ENCODE results near the gene EXOC8. TPM values are rescaled to one million over a fixed set of nuclear protein-coding genes. Genes with fewer than 3 reads are reported as not detected.

The EXOC8 gene
- total RNA-seq, 1 donor: 16.3 TPM

GRCh38 chr1:231384696-231385415 is 47.2 kb upstream of the EXOC8 start:
- no peak overlapping the region for H2AFZ ChIP-seq (ENCODE audit: low read length)
- no peak for DNase-seq (ENCODE audit: insufficient read length, low spot score, missing footprints)
- H3K4me3 ChIP-seq (ENCODE audit: insufficient read depth, low read length): no peak overlapping the region
- no peak overlapping the region for H3K4me2 ChIP-seq (ENCODE audit: insufficient read depth, low read length)
- peaks cover 8% of the 10 kb centered on the region for H3K4me1 ChIP-seq (ENCODE audit: insufficient read depth, low read length)
- H3K9me3 ChIP-seq (ENCODE audit: low read depth, low read length): no peaks in the 10 kb centered on the region
- no peaks in the 10 kb centered on the region for H3K27me3 ChIP-seq (ENCODE audit: insufficient read depth, low read length)
- peaks cover 16% of the 10 kb centered on the region for H4K20me1 ChIP-seq (ENCODE audit: insufficient read depth, low read length)
- H3K79me2 ChIP-seq (ENCODE audit: insufficient read depth, low read length): peaks cover 66% of the 10 kb centered on the region
- no peaks in the 10 kb centered on the region for H3K36me3 ChIP-seq (ENCODE audit: insufficient read depth, low read length)
- no peak overlapping the region for H3K27ac ChIP-seq (ENCODE audit: low read depth, low read length)
- no peak for TF ChIP-seq CTCF (IDR thresholded peaks at IDR 0.05; ENCODE audit: extremely low read depth, low read depth, low read length)

GRCh38 chr1:231383159-231383860 is 45.7 kb upstream of the EXOC8 start:
- Histone ChIP-seq H3K27ac (ENCODE audit: low read depth, low read length) (no peak overlapping the region), H3K4me1 (ENCODE audit: insufficient read depth, low read length) (peaks cover 5% of the 10 kb centered on the region), H3K36me3 (ENCODE audit: insufficient read depth, low read length) (no peaks in the 10 kb centered on the region), H4K20me1 (ENCODE audit: insufficient read depth, low read length) (peaks cover 14% of the 10 kb centered on the region), H3K79me2 (ENCODE audit: insufficient read depth, low read length) (peaks cover 65% of the 10 kb centered on the region), H3K9me3 (ENCODE audit: low read depth, low read length) (no peaks in the 10 kb centered on the region), H2AFZ (ENCODE audit: low read length) (no peak overlapping the region), H3K4me3 (ENCODE audit: insufficient read depth, low read length) (no peak overlapping the region), H3K4me2 (ENCODE audit: insufficient read depth, low read length) (no peak overlapping the region), H3K27me3 (ENCODE audit: insufficient read depth, low read length) (no peaks in the 10 kb centered on the region)
- no peak for TF ChIP-seq CTCF (IDR thresholded peaks at IDR 0.05; ENCODE audit: extremely low read depth, low read depth, low read length)
- peak; percentile 10 for DNase-seq (ENCODE audit: insufficient read length, low spot score, missing footprints)

GRCh38 chr1:231382426-231382825 is 44.8 kb upstream of the EXOC8 start:
- DNase-seq (ENCODE audit: insufficient read length, low spot score, missing footprints): peak; percentile 58

More at GRCh38 chr1:231382426-231382825, 44.8 kb upstream of the EXOC8 start:
- Histone ChIP-seq H4K20me1 (ENCODE audit: insufficient read depth, low read length) (peaks cover 15% of the 10 kb centered on the region), H3K79me2 (ENCODE audit: insufficient read depth, low read length) (peaks cover 64% of the 10 kb centered on the region), H3K4me3 (ENCODE audit: insufficient read depth, low read length) (no peak overlapping the region), H3K27me3 (ENCODE audit: insufficient read depth, low read length) (no peaks in the 10 kb centered on the region), H3K4me1 (ENCODE audit: insufficient read depth, low read length) (peaks cover 2% of the 10 kb centered on the region), H3K4me2 (ENCODE audit: insufficient read depth, low read length) (no peak overlapping the region), H3K9me3 (ENCODE audit: low read depth, low read length) (no peaks in the 10 kb centered on the region), H3K27ac (ENCODE audit: low read depth, low read length) (no peak overlapping the region), H2AFZ (ENCODE audit: low read length) (no peak overlapping the region), H3K36me3 (ENCODE audit: insufficient read depth, low read length) (no peaks in the 10 kb centered on the region)
- no peak for TF ChIP-seq CTCF (IDR thresholded peaks at IDR 0.05; ENCODE audit: extremely low read depth, low read depth, low read length)

All from osteoblast (primary cell).